PFSK-1 (cell line): ENCODE data around the gene GCLC.

Experiments
- FOXP2 ChIP-seq: optimal IDR thresholded peaks from 2 replicates; pipeline ENCODE3; 2011; ENCODE audit warnings: borderline replicate concordance, control low read depth, inconsistent platforms; ENCODE audit not compliant: insufficient read depth; ENCODE audit errors: extremely low read length, extremely low read depth
- TAF1 ChIP-seq: IDR thresholded peaks from 2 replicates; pipeline ENCODE4 v1.6.1; 2012; ENCODE audit warnings: low read length, control low read depth, borderline replicate concordance; ENCODE audit not compliant: insufficient read depth

GRCh38 chr6:53539561-53539960, 5.3 kb downstream of the GCLC start:
- TF ChIP-seq TAF1 (no peak), FOXP2 (no peak)
